Epithelial cell of esophagus (primary cell): ENCODE data around the gene CSRP1.
A peak's percentile ranks its signal among the peaks of the same experiment; 100 is the strongest.
"Not testable (repeated sequence)": the region's sequence is repeated elsewhere in the genome, so short reads cannot be mapped to it uniquely, and the experiment has no call there.

Experiments
- DNase-seq: peaks from one replicate; pipeline ENCODE4 v3.0.0; 2010; ENCODE audit warnings: low read depth
- H3K4me3 ChIP-seq: 2 replicates; pipeline ENCODE4 v1.5.1; 2011; ENCODE audit warnings: mild to moderate bottlenecking, low read length, control low read depth
- CTCF ChIP-seq: IDR thresholded peaks from 2 replicates; pipeline ENCODE4 v1.5.1; 2011; ENCODE audit warnings: low read depth, mild to moderate bottlenecking, low read length, control low read depth, inconsistent platforms; ENCODE audit not compliant: insufficient read depth; ENCODE audit errors: missing control alignments

The CSRP1 gene

GRCh38 chr1:201475915-201476669 is 30.8 kb downstream of the CSRP1 start:
- peak; percentile 97 for DNase-seq
- no peak for TF ChIP-seq CTCF
- peak overlapping the region; percentile 29 for H3K4me3 ChIP-seq

GRCh38 chr1:201475130-201475529 is 31.8 kb downstream of the CSRP1 start:
- H3K4me3 ChIP-seq, result no peak overlapping the region
- DNase-seq, result peak; percentile 93
- TF ChIP-seq CTCF, result no peak

- DNase-seq, result no peak
- H3K4me3 ChIP-seq, result no peak overlapping the region
- no peak for TF ChIP-seq CTCF
These were observed 33.6 kb downstream of the CSRP1 start for GRCh38 chr1:201473296-201473695.

- DNase-seq, H3K4me3 ChIP-seq: not testable (repeated sequence)
These were observed 34.6 kb downstream of the CSRP1 start for GRCh38 chr1:201472321-201472720.

GRCh38 chr1:201471772-201472171 is 35.2 kb downstream of the CSRP1 start:
- TF ChIP-seq CTCF, result no peak
- DNase-seq, result peak; percentile 73
- H3K4me3 ChIP-seq, result no peak overlapping the region

GRCh38 chr1:201470581-201470980 is 36.3 kb downstream of the CSRP1 start:
- no peak for DNase-seq
- no peak for TF ChIP-seq CTCF
- H3K4me3 ChIP-seq, result no peak overlapping the region

GRCh38 chr1:201469645-201470074 is 37.3 kb downstream of the CSRP1 start:
- peak overlapping the region; percentile 44 for H3K4me3 ChIP-seq
- no peak for DNase-seq
- no peak for TF ChIP-seq CTCF
